CD4-positive, alpha-beta T cell treated with Interleukin-17A for 4 hours (primary cell): Measurements from ENCODE around the gene DNAJC5.
A peak's percentile ranks its signal among the peaks of the same experiment; 100 is the strongest.

Source experiments
- DNase-seq: peaks from one replicate; pipeline ENCODE4 v3.0.0-alpha.2; 2020; ENCODE audit warnings: mixed read lengths

Gene DNAJC5

DNA sequence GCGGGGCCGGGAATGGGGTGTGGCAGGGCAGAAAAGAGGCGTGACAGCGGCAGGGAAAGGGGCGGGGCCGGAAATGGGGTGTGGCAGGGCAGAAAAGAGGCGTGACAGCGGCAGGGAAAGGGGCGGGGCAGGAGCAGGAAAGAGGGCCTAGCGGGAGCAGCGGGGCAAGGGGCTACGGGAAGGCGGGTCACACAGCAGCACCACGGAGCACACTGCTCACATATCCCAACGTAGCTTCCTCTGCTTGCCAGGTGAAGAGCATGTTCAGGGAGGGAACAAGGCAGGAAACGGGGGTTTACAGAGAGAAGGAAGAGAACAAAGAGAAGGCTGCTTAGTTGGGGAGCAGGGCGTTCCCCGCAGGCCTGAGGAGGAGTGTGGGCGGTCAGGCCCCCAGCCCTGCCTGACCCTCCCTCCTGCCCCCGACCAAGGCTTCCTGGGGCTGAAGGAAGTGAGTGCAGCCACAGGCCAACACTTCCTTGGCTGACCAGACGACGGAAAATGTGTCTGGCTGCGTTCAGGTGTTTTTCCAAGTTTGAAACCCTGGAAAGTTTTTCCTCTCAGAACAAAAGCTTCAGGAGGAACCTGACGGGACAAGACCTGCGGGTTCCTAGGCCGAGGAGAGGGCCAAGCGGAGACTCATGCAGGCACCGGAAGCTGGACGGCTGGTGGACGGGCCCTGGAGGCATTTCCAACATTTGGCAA lies 47.5 kb downstream of the DNAJC5 start:
- peak; percentile 71 for DNase-seq

DNA sequence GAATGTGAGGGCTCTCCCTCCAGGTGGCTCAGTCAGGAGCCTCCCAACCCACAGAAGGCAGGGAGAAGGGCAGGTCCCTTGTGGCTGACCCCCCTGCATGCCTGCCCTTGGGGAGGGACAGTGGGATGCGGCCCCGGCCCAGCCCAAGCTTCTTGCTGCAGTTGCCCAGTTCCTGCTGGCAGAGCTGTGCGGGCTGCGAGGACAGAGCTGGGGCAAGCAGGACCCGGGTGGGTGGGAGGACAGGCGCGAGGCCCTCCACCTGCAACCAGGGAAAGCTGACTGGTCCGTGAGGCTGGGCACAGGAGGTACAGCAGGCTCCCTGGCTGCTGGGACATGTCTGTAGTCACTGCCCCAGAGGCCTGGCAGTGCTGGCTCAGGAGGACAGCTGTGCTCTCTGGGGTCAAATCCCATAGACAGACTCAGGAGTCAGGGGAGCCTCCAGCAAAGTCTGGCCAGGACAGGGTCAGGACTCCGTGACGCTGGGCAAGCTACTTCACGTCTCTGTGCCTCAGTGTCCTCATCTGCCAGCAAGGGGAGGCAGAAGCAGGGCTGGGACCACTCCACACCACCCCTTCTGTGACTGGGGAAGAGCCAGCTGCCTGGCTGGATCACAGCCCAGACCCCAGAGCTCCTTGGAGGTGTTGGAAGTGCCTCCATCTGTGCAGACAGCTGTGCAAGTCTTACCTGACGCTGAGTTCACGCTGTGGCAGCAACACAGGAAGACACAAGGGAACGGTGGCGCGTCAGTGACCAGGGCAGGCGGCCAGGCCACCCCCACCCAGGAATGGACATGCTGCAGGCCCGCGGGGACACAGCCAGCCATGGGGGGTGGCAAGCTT lies 48.3 kb downstream of the DNAJC5 start:
- DNase-seq = no peak

DNA sequence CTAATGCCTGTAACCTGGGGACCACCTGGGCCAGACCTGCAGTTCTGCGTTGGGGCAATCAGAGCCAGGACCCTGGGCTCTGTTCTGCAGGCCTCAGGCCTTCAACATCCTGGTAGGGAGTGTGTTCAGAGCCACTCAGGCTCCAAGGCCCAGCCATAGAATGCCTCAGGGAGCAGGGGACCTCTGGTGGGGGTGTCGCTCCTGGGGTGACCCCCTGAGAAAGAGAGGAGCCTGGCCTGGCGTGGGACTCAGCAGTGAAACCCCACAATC lies 48.8 kb downstream of the DNAJC5 start:
- no peak for DNase-seq

DNA sequence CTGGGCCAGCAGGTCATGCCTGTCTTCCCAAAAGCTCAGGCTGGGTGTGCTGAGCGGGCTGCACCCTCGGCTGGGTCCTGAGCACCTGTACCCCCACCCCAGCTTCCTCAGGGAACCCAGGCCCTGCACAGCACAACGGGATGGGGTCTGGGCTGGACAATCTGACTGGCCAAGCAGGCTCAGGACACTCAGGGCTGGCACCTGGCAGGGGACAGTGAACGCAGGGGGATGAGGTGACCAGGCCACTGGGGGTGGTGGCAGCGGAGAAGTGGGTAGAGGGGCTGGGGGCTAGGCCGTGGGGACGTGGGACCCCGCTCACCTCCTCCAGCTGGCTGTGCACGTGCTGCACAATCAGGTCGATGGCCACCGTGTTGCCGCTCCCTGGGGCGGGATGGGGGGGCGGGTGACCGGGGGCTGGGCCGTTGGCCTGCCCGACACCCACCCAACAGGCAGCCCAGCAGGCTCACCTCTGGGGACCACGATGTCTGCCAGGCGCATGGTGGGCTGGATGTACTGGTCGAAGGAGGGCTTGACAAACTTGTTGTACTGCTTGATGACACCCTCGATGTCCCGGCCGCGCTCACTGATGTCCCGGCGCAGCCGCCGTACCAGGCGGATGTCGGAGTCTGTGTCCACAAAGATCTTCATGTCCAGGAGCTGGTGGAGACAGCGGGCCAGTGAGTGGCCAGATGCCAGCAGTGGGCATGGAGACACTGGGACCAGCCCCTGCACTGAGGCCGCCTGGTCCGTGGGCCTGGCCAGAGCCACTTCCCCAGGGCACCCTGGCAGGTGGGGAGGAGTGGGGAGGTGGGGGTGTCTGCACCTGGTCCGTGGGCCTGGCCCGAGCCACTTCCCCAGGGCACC lies 49.4 kb downstream of the DNAJC5 start:
- no peak for DNase-seq

DNA sequence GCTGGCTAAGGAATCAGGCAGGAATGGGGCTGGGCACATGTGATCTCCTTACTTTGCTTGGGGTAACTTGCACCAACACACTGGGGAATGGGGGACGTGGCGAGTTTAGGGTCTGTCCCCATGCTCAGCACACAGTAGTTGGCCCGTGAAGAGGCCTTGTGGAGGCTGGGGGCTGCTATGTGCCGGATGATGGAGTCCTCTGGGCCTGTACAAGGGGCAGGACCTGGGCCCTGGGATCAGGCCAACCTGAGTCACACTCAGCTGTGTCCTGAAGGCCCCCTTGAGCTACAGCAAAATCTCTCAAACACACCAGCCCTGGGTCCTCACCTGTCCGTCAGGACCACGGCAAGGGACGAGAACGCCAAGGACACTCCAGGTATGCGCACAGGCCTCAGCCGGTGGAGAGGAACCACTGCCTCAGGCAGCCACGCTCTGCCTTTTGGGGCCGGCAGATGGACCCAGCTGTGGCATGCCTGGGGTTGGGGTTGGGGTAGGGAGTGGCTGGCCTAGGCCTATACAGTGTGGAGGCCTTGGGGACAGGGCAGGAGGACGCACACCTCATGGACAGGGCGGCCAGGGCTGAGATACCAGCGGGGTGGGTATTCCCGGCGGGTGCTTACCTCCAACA lies 50.2 kb downstream of the DNAJC5 start:
- no peak for DNase-seq

DNA sequence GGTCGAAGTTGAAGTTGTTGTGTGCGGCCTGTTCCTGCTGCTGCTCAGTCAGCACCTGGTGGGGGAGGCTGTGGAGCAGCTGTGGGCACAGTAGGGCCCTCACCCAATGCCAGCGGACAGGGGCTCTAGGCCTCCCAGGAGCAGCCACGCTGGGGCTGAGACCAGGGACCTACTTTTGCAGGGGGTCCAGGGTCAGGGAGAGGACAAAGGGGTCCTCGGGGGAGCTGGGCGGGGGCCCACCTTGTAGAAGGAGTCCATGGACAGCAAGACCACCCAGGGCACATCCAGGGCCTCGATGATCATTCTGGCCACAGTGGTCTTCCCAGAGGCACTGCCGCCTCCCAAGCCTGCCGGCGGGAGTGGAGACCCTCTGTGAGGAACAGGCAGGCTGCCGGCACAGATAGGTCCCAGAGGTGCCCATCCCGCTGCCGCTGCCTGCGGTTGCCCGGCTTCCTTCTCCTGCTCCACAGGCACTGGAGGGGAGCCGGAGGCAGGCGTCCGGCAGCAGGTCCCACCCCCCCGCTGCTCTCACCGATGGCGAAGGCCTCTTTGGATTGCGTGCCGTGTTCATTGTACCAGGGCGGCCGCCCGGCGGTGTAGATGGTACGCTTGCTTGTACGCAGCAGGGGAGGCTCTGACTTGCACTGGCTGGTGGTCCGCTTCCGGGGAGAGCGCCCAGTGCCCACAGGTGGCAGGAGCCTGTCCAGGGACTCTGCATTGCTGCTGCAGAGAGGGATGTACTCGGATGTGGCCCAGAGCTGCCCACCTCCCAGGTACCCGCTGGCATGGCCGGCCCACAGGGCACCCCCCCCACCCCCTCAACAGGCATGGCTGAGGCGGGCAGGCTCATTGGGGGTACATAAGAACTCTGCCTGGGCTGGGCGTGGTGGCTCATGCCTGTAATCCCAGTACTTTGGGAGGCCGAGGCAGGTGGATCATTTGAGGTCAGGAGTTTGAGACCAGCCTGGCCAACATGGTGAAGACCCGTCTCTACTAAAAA lies 51.3 kb downstream of the DNAJC5 start:
- DNase-seq = no peak

DNA sequence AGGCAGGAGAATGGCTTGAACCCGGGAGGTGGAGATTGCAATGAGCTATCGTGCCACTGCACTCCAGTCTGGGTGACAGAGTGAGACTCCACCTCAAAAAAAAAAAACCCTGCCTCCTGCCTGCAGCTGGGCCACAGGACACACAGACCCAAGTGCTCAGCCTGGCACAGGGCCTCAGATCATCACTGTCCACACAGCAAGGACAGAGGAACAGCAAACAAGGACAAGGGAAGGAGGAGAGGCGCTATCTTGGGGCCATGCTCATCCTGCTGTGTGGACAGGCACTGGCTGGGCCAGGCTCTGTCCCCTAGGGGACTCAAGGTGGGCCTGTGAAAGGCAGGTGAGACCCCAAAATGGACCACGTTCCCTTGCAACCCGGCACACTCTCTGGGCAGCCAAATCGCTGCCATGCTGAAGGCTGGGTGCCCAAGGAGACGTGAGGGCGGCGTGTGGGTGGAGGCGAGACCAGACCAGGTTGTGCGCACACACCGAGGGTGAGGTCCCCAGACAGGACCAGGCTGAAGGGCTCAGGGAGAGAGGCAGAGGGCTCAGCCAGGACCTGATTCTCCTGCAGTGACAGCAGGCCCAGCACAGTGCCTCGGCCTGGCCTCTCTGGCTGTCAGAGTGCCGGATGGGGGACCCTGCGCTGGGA lies 52.2 kb downstream of the DNAJC5 start:
- no peak for DNase-seq

DNA sequence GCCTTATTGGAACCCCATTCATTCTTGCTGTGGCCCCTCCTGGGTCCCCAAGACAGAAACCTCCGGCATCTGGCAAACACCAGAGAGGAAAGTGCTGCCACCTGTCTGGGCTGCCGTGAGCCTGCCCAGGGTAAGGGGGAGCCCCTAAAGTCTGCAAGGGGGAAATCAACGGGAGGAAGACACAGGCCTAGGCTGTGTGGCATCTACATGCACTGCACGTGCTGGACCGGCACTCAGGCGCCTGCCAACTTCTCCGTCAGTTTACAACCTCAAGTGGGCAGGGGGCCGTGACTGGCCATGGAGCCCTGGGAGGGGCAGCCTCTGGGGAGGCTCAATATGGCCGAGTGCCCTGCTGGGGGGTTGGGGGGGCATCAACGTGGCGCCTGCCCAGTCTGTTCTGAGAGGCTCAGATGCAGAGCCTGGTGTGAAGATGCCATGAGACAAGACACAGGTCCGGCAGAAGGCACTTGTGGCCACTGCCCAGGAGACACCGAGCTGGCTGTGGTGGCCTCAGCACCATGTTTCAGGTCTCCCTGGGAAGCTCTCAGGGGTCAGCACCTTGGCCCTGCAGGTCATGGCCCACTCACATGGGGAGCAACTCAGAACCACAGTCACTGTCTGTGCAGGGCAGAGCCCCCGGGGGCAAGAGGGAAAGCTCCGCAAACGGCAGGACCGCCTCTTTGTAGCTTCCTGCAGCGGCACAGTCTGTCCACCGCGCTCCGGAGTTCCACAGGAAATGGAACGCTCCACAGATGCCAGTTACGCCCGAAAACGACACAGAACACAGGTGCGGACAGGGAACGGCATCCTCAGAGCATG lies 52.9 kb downstream of the DNAJC5 start:
- DNase-seq = peak; percentile 51

DNA sequence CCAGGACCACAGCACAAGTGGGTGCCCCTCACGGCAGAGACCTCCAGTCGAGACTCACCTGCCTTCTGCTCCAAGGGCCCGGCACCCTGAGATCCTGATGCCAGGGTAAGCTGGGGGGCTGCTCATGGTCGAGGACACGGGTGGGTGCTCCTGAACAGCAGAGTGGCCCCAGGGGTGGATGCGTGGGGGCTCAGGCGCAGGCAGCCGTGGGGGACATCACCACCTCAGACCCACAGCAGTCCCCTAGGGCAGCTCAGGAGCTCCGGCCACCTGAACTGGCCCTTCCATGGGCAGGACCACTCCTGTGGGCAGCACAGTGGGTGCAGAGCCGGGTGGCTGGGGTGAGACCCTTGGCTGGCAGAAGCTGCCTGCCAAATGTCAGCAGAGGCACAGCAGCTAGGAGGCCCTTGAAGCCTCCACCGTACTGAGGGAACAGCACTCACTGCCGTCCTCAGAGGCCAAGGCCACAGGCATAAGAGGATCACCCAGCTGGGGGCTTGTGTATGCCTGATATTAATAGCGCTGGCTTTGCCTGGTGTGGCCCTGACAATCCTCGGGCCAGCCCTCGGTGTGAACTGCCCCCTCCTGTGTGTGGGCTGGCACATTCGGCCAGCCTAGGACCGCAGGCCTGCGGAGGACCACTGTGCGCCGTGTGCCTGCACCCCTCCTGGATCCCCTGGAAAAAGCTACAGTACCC lies 55.9 kb downstream of the DNAJC5 start:
- no peak for DNase-seq

DNA sequence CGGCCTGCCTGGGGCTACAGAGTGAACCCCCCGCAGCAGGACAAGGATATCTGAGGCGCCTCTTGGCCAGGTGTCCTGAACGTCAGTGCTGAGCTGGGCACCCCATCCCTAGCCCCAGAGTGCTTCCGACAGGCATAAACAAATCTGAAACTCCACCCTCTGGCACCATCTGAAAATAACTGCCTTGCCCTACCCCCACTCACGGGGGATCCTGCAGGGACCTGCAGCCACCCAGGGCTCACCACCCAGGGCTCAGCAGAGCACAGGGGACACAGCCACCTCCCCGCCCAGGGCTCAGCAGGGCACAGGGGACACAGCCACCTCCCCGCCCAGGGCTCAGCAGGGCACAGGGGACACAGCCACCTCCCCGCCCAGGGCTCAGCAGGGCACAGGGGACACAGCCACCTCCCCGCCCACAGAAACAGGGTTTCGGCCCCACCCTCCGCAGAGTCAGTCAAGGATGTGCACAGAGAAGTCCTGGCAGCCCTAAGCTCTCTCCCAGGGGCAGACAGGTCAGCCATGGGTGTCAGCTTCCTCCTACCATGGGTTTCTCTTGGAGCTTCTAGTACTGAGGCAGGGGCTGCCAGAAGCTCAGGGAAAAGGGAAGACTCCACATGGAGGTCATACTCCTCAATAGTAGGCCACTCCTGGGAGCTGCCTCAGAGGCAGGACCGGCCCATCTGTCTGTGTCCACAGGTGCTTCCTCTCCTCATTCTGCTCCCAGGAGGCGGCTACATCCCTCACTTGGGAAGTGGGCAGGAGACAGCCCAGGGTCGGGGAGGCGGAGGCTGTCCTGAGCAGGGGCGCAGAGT lies 56.7 kb downstream of the DNAJC5 start:
- no peak for DNase-seq

DNA sequence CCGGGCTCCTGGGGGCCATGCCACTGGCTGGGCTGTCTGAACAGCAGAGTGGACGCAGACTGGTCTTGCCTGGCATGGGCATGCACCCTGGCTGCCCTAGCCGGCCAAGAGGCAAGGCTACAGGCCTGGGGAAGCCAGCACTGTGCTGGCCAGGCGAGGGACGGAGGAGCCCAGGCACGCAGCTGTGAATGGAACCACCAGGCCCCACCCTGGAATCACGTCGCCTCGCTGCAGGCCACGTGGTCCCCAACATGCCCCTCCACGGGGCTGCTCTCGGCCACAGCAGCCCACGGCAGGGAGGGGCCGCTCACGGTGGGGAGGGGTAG lies 57.2 kb downstream of the DNAJC5 start:
- no peak for DNase-seq

DNA sequence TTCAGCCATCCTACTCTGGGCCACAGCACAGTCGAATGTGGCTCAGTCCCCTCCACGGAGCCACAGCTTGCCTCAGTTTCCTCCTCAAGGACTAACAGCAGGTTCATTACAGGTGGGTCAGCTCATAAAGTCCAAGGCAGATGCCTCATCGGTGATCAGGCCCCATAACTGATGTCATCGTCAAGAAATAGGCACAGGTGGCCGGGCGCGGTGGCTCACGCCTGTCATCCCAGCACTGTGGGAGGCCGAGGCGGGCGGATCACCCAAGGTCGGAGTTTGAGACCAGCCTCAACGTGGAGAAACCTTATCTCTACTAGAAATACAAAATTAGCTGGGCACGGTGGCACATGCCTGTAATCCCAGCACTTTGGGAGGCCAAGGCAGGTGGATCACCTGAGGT lies 57.8 kb downstream of the DNAJC5 start:
- DNase-seq = no peak

DNA sequence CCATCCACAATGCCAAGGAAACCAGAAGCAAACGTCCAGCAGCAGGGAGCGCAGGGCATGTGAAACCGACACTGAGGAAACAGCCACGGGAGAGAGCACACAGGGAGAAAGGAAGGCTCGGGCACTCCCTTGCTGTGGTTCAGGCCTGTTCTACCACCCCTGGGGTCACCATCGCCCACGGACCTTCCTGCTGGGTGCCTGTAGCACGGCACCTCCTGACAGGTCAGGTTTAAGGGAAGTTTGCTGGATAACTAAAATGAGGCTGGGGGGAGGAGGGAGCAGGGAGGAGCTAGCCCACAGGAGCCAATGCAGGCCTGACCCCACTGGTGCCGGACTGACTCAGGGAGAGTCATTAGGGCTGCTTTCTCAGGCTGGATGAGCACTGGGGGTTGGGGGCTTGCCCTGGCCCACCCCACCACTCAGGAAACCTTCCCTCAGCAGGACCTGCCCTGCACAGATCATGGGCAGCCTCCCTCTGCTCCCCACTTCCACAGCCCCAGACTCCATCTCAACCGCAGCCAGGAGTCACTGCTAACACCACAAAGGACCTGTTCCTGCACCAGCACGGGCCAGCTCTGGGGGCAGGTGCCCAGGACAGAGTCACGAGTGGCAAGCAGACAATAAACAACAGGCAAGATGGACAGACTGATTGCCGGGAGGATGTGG lies 59.0 kb downstream of the DNAJC5 start:
- no peak for DNase-seq

DNA sequence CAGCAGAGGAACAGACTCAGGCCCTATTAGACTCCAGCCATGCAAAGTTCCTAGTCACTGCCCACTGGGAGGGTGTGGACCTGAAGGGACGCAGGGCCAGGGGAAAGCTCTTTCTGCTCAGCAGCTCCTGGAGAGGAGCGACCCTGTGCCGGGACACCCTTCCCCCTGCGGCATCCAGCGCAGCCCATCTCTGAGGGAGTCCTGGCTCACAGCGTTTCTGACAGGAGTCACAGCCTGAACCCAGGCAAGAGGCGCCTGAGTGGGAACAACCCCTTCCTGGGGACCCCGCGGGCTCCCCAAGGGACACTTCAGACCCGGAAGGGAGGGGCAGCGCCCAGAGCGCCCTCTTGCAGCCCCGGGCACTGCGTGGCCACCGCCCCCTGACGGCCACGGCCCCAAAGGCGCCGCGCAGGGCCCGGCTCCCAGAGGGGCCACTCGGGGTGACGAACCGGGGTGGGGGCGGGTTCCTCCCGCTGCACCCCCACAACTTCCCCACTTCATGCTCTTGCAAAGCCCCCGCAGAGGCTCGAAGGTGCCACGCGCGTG lies 60.4 kb downstream of the DNAJC5 start:
- DNase-seq = peak; percentile 58

DNA sequence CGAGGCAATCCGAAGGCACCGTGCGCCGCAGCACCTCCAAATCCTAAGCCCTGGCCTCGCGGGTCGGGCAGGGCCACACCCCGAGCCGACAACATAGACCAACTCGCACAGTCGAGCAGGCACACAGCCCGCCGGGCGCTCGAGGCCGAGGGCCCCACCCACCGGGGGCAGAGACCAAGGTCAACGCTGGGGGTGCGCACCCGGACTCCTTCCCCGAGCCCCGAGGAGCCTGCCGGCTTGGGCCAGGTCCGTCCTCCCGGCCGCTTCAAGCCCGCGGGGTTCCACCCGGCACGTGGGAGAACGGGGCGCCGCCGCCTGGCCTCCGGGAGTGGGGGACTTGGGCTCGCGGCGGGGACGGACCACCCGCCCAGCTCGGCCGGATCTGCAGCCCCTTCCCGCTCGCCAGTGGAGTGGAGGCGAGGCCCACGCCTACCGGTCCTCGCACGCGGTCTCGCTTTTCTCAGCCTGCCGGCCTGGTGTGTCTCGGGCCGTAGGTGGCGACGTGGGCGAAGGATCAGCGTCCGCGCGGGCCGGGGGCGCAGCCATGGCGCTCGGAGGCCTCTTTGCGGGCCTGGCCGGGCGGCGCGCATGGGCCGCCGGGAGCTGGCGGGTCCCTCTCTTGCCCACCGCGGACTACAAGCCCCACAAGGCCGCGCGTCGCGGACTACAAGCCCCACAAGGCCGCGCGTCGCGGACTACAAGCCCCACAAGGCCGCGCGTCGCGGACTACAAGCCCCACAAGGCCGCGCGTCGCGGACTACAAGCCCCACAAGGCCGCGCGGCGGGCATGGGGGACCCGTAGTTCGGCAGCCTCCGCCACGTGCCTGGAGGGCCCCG lies 61.1 kb downstream of the DNAJC5 start, which contains the start of gene UCKL1:
TSS of gene UCKL1 (minus strand) at position 590 of the 837 bp plus-strand sequence. CDS start at position 546, 44 bp downstream.
- peak; percentile 93 for DNase-seq

DNA sequence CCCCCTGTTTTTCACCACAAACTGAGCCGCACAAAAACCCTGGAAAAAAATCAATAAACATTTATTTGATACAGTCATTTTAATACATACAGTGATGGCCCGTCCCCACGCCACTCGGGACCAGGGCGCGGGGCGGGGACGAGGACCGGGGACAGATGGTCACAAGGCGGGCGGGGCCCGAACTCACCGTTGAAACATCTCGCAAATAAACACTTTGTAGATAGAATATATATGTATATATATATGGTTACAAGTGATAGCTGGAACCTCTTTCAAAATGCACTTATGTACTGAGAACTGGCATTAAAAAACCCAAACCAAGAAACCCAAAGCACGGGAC lies 61.7 kb downstream of the DNAJC5 start:
- DNase-seq = no peak

DNA sequence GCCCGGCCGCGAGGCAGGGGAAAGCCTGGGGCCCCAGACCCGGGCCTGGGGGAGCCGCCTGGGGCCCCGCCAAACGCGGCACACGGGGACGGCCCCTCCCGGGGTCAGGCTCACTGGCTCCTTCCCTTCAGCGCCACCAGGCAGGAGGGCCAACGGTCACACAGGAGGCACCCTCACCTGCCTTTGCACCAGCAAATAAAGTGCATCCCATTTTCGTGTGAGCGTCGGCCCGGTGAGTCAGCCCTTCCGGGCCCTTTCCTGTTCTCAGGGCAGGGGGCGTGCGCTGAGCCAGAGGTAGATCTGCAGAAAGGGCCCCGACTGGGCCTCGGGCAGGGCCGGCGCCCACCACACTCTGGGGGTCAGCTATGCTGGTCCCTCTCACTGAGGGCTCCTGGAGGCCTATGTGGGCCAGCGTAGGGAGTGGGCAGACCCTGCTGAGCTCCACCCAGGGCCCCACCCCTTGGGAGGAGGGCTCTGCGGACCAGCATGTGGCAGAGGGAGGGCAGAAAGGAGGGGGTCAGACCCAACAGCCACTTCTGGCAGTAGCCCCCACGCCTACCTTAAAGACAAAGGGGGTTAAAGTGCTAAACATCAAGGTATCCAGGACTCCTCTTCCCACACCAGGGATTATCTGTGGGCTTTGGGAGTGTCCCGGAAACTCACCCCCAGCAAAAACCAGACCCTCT lies 62.2 kb downstream of the DNAJC5 start:
- DNase-seq = peak; percentile 84
